MCF 10A (cell line): ENCODE measurements around the gene TMED9. TPM values are rescaled to one million over a fixed set of nuclear protein-coding genes. Genes with fewer than 3 reads are reported as not detected.

ENCODE experiments used
- BruUV-seq: library from RNA; stranded (reverse); fragments of 400-500 nt; replicated peaks from 2 replicates; lab custom pipeline; 2021; lab: Mats Ljungman, UMichigan
- CTCF ChIA-PET: fragments of 300-600 bp; sonication (Branson Sonifier 250); formaldehyde crosslinking; extraction: SDS; loops from one replicate; lab custom pipeline; 2021; ENCODE audit warnings: antibody characterized with exemption, inconsistent platforms; lab: Yijun Ruan, JAX
- POLR2A ChIA-PET: fragments of 300-600, 350-650 bp; sonication (Branson Sonifier 250); formaldehyde crosslinking; extraction: SDS; loops from one replicate; lab custom pipeline; 2020; ENCODE audit warnings: antibody characterized with exemption, inconsistent platforms; lab: Yijun Ruan, JAX
- DNase-seq: peaks from one replicate; pipeline ENCODE4 v3.0.0-alpha.2; 2018; ENCODE audit not compliant: unreplicated experiment
- H3K27ac Mint-ChIP-seq: one replicate; pipeline ENCODE4 v1.8.0; 2022; ENCODE audit warnings: mild to moderate bottlenecking, low read depth, mixed read lengths; ENCODE audit not compliant: unreplicated experiment
- H3K27me3 Mint-ChIP-seq: one replicate; pipeline ENCODE4 v1.8.0; 2022; ENCODE audit warnings: mixed read lengths; ENCODE audit not compliant: insufficient read depth, unreplicated experiment
- H3K36me3 Mint-ChIP-seq: one replicate; pipeline ENCODE4 v1.8.0; 2022; ENCODE audit warnings: mild to moderate bottlenecking, moderate library complexity, mixed read lengths; ENCODE audit not compliant: insufficient read depth, unreplicated experiment
- H3K4me1 Mint-ChIP-seq: one replicate; pipeline ENCODE4 v1.8.0; 2022; ENCODE audit warnings: mixed read lengths; ENCODE audit not compliant: insufficient read depth, unreplicated experiment
- H3K4me3 Mint-ChIP-seq: one replicate; pipeline ENCODE4 v1.8.0; 2022; ENCODE audit warnings: mild to moderate bottlenecking, moderate library complexity, mixed read lengths; ENCODE audit not compliant: unreplicated experiment
- H3K9me3 Mint-ChIP-seq: one replicate; pipeline ENCODE4 v1.8.0; 2022; ENCODE audit warnings: mixed read lengths; ENCODE audit not compliant: unreplicated experiment
- CTCF ChIP-seq: fragments of 200-600 bp; IDR thresholded peaks from one replicate; pipeline ENCODE4 v1.8.0; 2022; ENCODE audit warnings: antibody characterized with exemption, mild to moderate bottlenecking; ENCODE audit not compliant: unreplicated experiment
- intact Hi-C: fragments of 100-400 bp; cut with micrococcal nuclease; formaldehyde crosslinking; loops from 2 replicates; pipeline ENCODE4 v1.14.1; 2022
- total RNA-seq: library from RNA; stranded (reverse); gene quantifications from 2 replicates; pipeline ENCODE4 v1.2.3, GENCODE V29; 2022

TMED9 gene
- total RNA-seq, 1 experiment from 2014 or later: 301 TPM

GRCh38 chr5:177610131-177610769 is 18.2 kb downstream of the TMED9 start:
- Mint-ChIP-seq H3K27ac (no peak overlapping the region), H3K4me3 (no peak overlapping the region), H3K4me1 (no peaks in the 10 kb centered on the region), H3K36me3 (peaks cover 38% of the 10 kb centered on the region), H3K27me3 (no peaks in the 10 kb centered on the region), H3K9me3 (no peaks in the 10 kb centered on the region)
- no peak for DNase-seq
- no peak for TF ChIP-seq CTCF
- POLR2A ChIA-PET: interaction anchor here (5.8 kb wide), 1 partner anchor 11 kb away, joined by 29 read pairs; the partner anchor contains the start of gene B4GALT7
- no TSS peak for BruUV-seq
- CTCF ChIA-PET: no interaction called here
- intact Hi-C loops: no loop called here

DNA sequence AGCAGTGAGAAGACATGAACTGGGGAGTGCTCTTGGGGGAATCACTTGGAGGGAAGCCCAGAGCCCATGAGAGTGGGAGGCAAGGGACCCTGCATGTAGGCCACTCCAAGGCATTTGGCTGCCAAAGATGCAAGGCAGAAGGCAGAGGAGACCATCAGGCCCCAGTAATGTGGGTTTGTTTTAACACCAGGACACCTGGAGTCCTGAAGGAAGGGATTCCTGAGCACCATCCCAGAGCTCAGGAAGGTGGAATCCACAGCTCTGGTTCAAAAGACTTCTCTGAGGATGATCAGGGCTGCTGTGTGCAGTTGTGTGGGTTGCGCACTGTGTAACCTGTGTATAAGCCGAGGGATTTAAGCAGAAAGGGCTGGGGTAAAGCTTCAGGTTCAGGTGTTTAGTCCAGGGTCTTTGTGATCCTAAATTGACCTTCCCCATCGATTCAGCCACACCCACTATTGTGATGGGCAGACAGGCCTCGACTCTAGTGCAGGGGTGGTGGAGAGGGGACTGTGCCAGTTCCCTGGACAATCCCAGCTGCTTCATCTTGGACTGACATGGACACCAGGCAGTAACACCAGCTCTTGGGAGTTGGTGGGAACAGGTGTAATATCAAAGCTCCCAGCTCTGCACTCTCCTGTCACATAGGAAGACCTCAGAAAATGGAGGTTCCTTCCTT is 18.9 kb downstream of the TMED9 start:
- no peak for DNase-seq
- H3K4me1 Mint-ChIP-seq: no peaks in the 10 kb centered on the region
- BruUV-seq: no TSS peak
- H3K36me3 Mint-ChIP-seq: peaks cover 32% of the 10 kb centered on the region
- TF ChIP-seq CTCF: no peak
- H3K27ac Mint-ChIP-seq: no peak overlapping the region
- no peak overlapping the region for H3K4me3 Mint-ChIP-seq
- intact Hi-C loops: no loop called here
- H3K27me3 Mint-ChIP-seq: no peaks in the 10 kb centered on the region
- ChIA-PET CTCF (no interaction called here), POLR2A (interaction anchor here (1.4 to 5.8 kb wide), 2 partner anchors 8 to 11 kb away, joined by 6 to 29 read pairs; partner anchors contain the start of gene B4GALT7)
- H3K9me3 Mint-ChIP-seq: no peaks in the 10 kb centered on the region

- CTCF ChIA-PET: no interaction called here
- Mint-ChIP-seq H3K36me3 (peaks cover 26% of the 10 kb centered on the region), H3K4me3 (no peak overlapping the region), H3K4me1 (no peaks in the 10 kb centered on the region), H3K9me3 (no peaks in the 10 kb centered on the region), H3K27ac (no peak overlapping the region), H3K27me3 (no peaks in the 10 kb centered on the region)
- BruUV-seq: no TSS peak
- TF ChIP-seq CTCF: no peak
- intact Hi-C loops: no loop called here
- no peak for DNase-seq
- POLR2A ChIA-PET: interaction anchor here (1.4 to 5.8 kb wide), 2 partner anchors 9 to 12 kb away, joined by 6 to 29 read pairs; partner anchors contain the start of gene B4GALT7
These were observed 19.6 kb downstream of the TMED9 start for GRCh38 chr5:177611446-177612214.

GRCh38 chr5:177612215-177612673 is 20.2 kb downstream of the TMED9 start:
- no peak for TF ChIP-seq CTCF
- H3K27ac Mint-ChIP-seq: no peak overlapping the region
- no peak overlapping the region for H3K4me3 Mint-ChIP-seq
- no peaks in the 10 kb centered on the region for H3K9me3 Mint-ChIP-seq
- H3K36me3 Mint-ChIP-seq: peaks cover 29% of the 10 kb centered on the region
- intact Hi-C loops: no loop called here
- DNase-seq: no peak
- POLR2A ChIA-PET: interaction anchor here (1.4 to 5.8 kb wide), 2 partner anchors 9 to 13 kb away, joined by 6 to 29 read pairs; partner anchors contain the start of gene B4GALT7
- H3K27me3 Mint-ChIP-seq: no peaks in the 10 kb centered on the region
- CTCF ChIA-PET: no interaction called here
- no TSS peak for BruUV-seq
- no peaks in the 10 kb centered on the region for H3K4me1 Mint-ChIP-seq
